HEK293 (cell line): ENCODE results near the gene SLC25A36.

Source experiments
- CTCF ChIP-seq: fragments of 450-650 bp; formaldehyde crosslinking; IDR thresholded peaks from 2 replicates; pipeline ENCODE4 v1.5.1; 2016; ENCODE audit warnings: missing biosample characterization, missing genetic modification characterization
- HOXC10 ChIP-seq: sonication (generic); formaldehyde crosslinking; IDR thresholded peaks from 2 replicates; pipeline ENCODE4 v1.8.1; 2023; ENCODE audit warnings: mild to moderate bottlenecking, missing genetic modification reagents
- REST ChIP-seq: fragments of 450-650 bp; formaldehyde crosslinking; IDR thresholded peaks from 2 replicates; pipeline ENCODE4 v1.5.1; 2016; ENCODE audit warnings: missing biosample characterization, missing genetic modification characterization
- ZBTB26 ChIP-seq: fragments of 450-650 bp; formaldehyde crosslinking; optimal IDR thresholded peaks from 2 replicates; pipeline ENCODE3; 2016; ENCODE audit warnings: missing biosample characterization, mild to moderate bottlenecking, missing genetic modification characterization
- ZEB2 ChIP-seq: fragments of 450-650 bp; formaldehyde crosslinking; IDR thresholded peaks from 2 replicates; pipeline ENCODE4 v1.5.1; 2016; ENCODE audit warnings: missing biosample characterization, missing genetic modification characterization
- ZFHX2 ChIP-seq: fragments of 450-650 bp; formaldehyde crosslinking; conservative IDR thresholded peaks from 2 replicates; pipeline ENCODE4 v1.5.1; 2016; ENCODE audit warnings: missing biosample characterization, missing genetic modification characterization
- ZNF211 ChIP-seq: fragments of 450-650 bp; formaldehyde crosslinking; IDR thresholded peaks from 2 replicates; pipeline ENCODE4 v1.5.1; 2016; ENCODE audit warnings: low read depth, missing biosample characterization, missing genetic modification characterization
- ZNF544 ChIP-seq: fragments of 450-650 bp; formaldehyde crosslinking; IDR thresholded peaks from 2 replicates; pipeline ENCODE4 v1.5.0; 2017; ENCODE audit warnings: missing biosample characterization, missing genetic modification characterization

- TF ChIP-seq CTCF (tag by site-specific recombination) (no peak), ZNF544 (tag by site-specific recombination) (no peak), ZFHX2 (tag by site-specific recombination) (no peak), ZBTB26 (tag by site-specific recombination) (no peak), HOXC10 (CRISPR knock-in tag) (no peak), ZEB2 (no peak), REST (tag by site-specific recombination) (no peak), ZNF211 (tag by site-specific recombination) (no peak)
Observed at GRCh38 chr3:141000686-141001085, 59.0 kb downstream of the SLC25A36 start.
